GM23338 (cell line): ENCODE results near the gene PAQR9. TPM values are rescaled to one million over a fixed set of nuclear protein-coding genes. Genes with fewer than 3 reads are reported as not detected.

Experiments
- ATAC-seq: fragments of 200-7000 bp; cut with Tn5 transposase; 3 replicates; pipeline ENCODE4 v1.9.1; 2020
- DNase-seq: peaks from one replicate; pipeline ENCODE4 v3.0.0-alpha.2; 2015; ENCODE audit warnings: low spot score
- H2AFZ ChIP-seq: fragments of 200-600 bp; sonication (generic); 2 replicates; pipeline ENCODE4 v1.8.0; 2016; ENCODE audit warnings: antibody characterized with exemption, mild to moderate bottlenecking, moderate library complexity
- H3F3A ChIP-seq: fragments of 200-600 bp; sonication (generic); replicated peaks from 2 replicates; pipeline ENCODE4 v1.8.0; 2017; ENCODE audit warnings: antibody characterized with exemption, mixed run types, low read depth
- H3K27ac ChIP-seq: fragments of 200-600 bp; sonication (generic); 2 replicates; pipeline ENCODE4 v1.6.1; 2016; ENCODE audit warnings: low read depth
- H3K27me3 ChIP-seq: fragments of 200-600 bp; sonication (generic); 2 replicates; pipeline ENCODE4 v1.8.0; 2016; ENCODE audit warnings: mild to moderate bottlenecking, mixed run types, moderate library complexity; ENCODE audit not compliant: insufficient read depth
- H3K36me3 ChIP-seq: fragments of 200-600 bp; sonication (generic); 2 replicates; pipeline ENCODE4 v1.8.0; 2016; ENCODE audit warnings: mild to moderate bottlenecking; ENCODE audit not compliant: insufficient read depth
- H3K4me1 ChIP-seq: fragments of 200-600 bp; sonication (generic); 2 replicates; pipeline ENCODE4 v1.8.0; 2016; ENCODE audit warnings: mild to moderate bottlenecking, moderate library complexity; ENCODE audit not compliant: insufficient read depth
- H3K4me2 ChIP-seq: fragments of 200-600 bp; sonication (generic); 2 replicates; pipeline ENCODE4 v1.7.1; 2017; ENCODE audit warnings: mixed run types
- H3K4me3 ChIP-seq: fragments of 200-600 bp; sonication (generic); 2 replicates; pipeline ENCODE4 v1.6.1; 2016; ENCODE audit warnings: mixed run types
- H3K79me2 ChIP-seq: fragments of 200-600 bp; sonication (generic); replicated peaks from 2 replicates; pipeline ENCODE4 v1.8.0; 2017; ENCODE audit warnings: mild to moderate bottlenecking; ENCODE audit not compliant: insufficient read depth
- H3K9me2 ChIP-seq: fragments of 200-600 bp; sonication (generic); 2 replicates; pipeline ENCODE4 v1.8.0; 2017; ENCODE audit not compliant: insufficient read depth
- H4K20me1 ChIP-seq: fragments of 200-600 bp; sonication (generic); replicated peaks from 2 replicates; pipeline ENCODE4 v1.8.0; 2017; ENCODE audit warnings: mild to moderate bottlenecking; ENCODE audit not compliant: insufficient read depth
- H3K27ac Mint-ChIP-seq: 2 replicates; pipeline ENCODE4 v1.8.0; 2020; ENCODE audit warnings: inconsistent platforms, mild to moderate bottlenecking, moderate library complexity, mixed read lengths
- H3K27me3 Mint-ChIP-seq: 3 replicates; pipeline ENCODE4 v1.8.0; 2022; ENCODE audit warnings: low read depth, mild to moderate bottlenecking, moderate library complexity, mixed read lengths, inconsistent platforms; ENCODE audit not compliant: insufficient read depth, poor library complexity
- H3K36me3 Mint-ChIP-seq: 3 replicates; pipeline ENCODE4 v1.8.0; 2021; ENCODE audit warnings: low read depth, mild to moderate bottlenecking, inconsistent platforms, moderate library complexity, mixed read lengths
- H3K4me1 Mint-ChIP-seq: 3 replicates; pipeline ENCODE4 v1.8.0; 2020; ENCODE audit warnings: mild to moderate bottlenecking, inconsistent platforms, mixed read lengths
- H3K4me3 Mint-ChIP-seq: 3 replicates; pipeline ENCODE4 v1.8.0; 2021; ENCODE audit warnings: moderate library complexity, mild to moderate bottlenecking, inconsistent platforms, mixed read lengths
- H3K9me3 Mint-ChIP-seq: 3 replicates; pipeline ENCODE4 v1.8.0; 2020; ENCODE audit warnings: moderate library complexity, mild to moderate bottlenecking, inconsistent platforms, mixed read lengths
- CREB1 ChIP-seq: fragments of 250-450 bp; sonication (Bioruptor Pico); IDR thresholded peaks from 2 replicates; pipeline ENCODE4 v1.5.0; 2020; ENCODE audit warnings: low read depth, mild to moderate bottlenecking, moderate library complexity
- EZH2phosphoT487 ChIP-seq: fragments of 200-600 bp; sonication (generic); IDR thresholded peaks from one replicate; pipeline ENCODE4 v1.8.1; 2018; ENCODE audit warnings: antibody characterized with exemption; ENCODE audit not compliant: unreplicated experiment
- JUNB ChIP-seq: IDR thresholded peaks from one replicate; pipeline ENCODE4 v1.6.1; 2016; ENCODE audit warnings: antibody characterized with exemption; ENCODE audit not compliant: unreplicated experiment
- POLR2AphosphoS5 ChIP-seq: IDR thresholded peaks from 2 replicates; pipeline ENCODE4 v1.6.1; 2016; ENCODE audit warnings: antibody characterized with exemption, low read depth
- REST ChIP-seq: IDR thresholded peaks from one replicate; pipeline ENCODE4 v1.6.1; 2018; ENCODE audit warnings: antibody characterized with exemption; ENCODE audit not compliant: unreplicated experiment
- ZNF331 ChIP-seq: fragments of 250-450 bp; sonication (Bioruptor Pico); IDR thresholded peaks from 2 replicates; pipeline ENCODE4 v1.5.0; 2020; ENCODE audit warnings: low read depth, mild to moderate bottlenecking, moderate library complexity
- ZNF462 ChIP-seq: fragments of 250-450 bp; sonication (Bioruptor Pico); IDR thresholded peaks from 2 replicates; pipeline ENCODE4 v1.5.0; 2020; ENCODE audit warnings: mild to moderate bottlenecking, moderate library complexity
- polyA plus RNA-seq: library from polyadenylated mRNA; unstranded; fragments of >200 nt; fragmentation: Nextera tagmentation; extraction: Ambion mirVana; gene quantifications from 2 replicates; pipeline ENCODE4 v1.2.1, GENCODE V29; 2016
- total RNA-seq: library from RNA; depleted of rRNA; stranded (reverse); fragments of >200 nt; shearing (Covaris generic); gene quantifications from 2 replicates; pipeline ENCODE4 v1.2.3, GENCODE V29; 2014
- TF ChIP-seq, protein P1 (sequence below), 2 experiments: fragments of 200-600 bp in 1 of 2; sonication (generic) in 1 of 2; conservative IDR thresholded peaks; 2 replicates each; pipeline versions ENCODE4 v1.5.1 to v1.6.1; 2016 to 2017; ENCODE audit warnings: antibody characterized with exemption in 2 of 2, low read depth in 2 of 2, mild to moderate bottlenecking in 2 of 2, moderate library complexity in 1 of 2

Gene PAQR9
- total and polyA plus RNA-seq, 2 experiments from 2014 or later = 2.0 to 2.3 TPM

- peak overlapping the region; percentile 91 for H3K27ac ChIP-seq
- TF ChIP-seq EZH2phosphoT487 = no peak
- no peak for TF ChIP-seq CREB1 (CRISPR knock-in tag)
- no peak for TF ChIP-seq REST
- TF ChIP-seq, protein P1, sequence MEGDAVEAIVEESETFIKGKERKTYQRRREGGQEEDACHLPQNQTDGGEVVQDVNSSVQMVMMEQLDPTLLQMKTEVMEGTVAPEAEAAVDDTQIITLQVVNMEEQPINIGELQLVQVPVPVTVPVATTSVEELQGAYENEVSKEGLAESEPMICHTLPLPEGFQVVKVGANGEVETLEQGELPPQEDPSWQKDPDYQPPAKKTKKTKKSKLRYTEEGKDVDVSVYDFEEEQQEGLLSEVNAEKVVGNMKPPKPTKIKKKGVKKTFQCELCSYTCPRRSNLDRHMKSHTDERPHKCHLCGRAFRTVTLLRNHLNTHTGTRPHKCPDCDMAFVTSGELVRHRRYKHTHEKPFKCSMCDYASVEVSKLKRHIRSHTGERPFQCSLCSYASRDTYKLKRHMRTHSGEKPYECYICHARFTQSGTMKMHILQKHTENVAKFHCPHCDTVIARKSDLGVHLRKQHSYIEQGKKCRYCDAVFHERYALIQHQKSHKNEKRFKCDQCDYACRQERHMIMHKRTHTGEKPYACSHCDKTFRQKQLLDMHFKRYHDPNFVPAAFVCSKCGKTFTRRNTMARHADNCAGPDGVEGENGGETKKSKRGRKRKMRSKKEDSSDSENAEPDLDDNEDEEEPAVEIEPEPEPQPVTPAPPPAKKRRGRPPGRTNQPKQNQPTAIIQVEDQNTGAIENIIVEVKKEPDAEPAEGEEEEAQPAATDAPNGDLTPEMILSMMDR (conservative IDR thresholded peaks at IDR 0.05; ENCODE audit: low read depth in 2 of 2) = no peak
- TF ChIP-seq POLR2AphosphoS5 = no peak
- TF ChIP-seq JUNB = no peak
- TF ChIP-seq ZNF462 (CRISPR knock-in tag) = no peak
- no peak for TF ChIP-seq ZNF331 (CRISPR knock-in tag)
- Mint-ChIP-seq H3K27me3 (peaks cover 11% of the 10 kb centered on the region), H3K27ac (peak overlapping the region; percentile 100), H3K36me3 (no peaks in the 10 kb centered on the region; the same call in 1 of the 3 replicates), H3K4me1 (peaks cover 27% of the 10 kb centered on the region), H3K4me3 (peak overlapping the region; percentile 99), H3K9me3 (no peaks in the 10 kb centered on the region)
- DNase-seq (peak; percentile 21), ATAC-seq (peak; percentile 23)
- no peaks in the 10 kb centered on the region for H3K9me2 ChIP-seq
- 0 out of 2 replicates have a peak, but pooled peaks cover 4% of the 10 kb centered on the region for H3F3A ChIP-seq
- peaks cover 22% of the 10 kb centered on the region for H4K20me1 ChIP-seq
- H3K4me3 ChIP-seq = peak overlapping the region; percentile 88
- no peaks in the 10 kb centered on the region for H3K36me3 ChIP-seq
- H3K79me2 ChIP-seq = peaks cover 60% of the 10 kb centered on the region
- H3K4me1 ChIP-seq = peaks cover 18% of the 10 kb centered on the region
- H2AFZ ChIP-seq = peak overlapping the region; percentile 49; the same call in 1 of the 2 replicates
- peak overlapping the region; percentile 85 for H3K4me2 ChIP-seq
- no peaks in the 10 kb centered on the region for H3K27me3 ChIP-seq
These were observed 38.7 kb upstream of the PAQR9 start for GRCh38 chr3:143002083-143002712.
